DOHH2 (cell line): ENCODE data around the gene FOSL2.

ENCODE experiments used
- CTCF ChIP-seq: fragments of 200-600 bp; sonication (generic); IDR thresholded peaks from one replicate; pipeline ENCODE4 v1.5.1; 2014; ENCODE audit warnings: antibody characterized with exemption, mild to moderate bottlenecking, low read depth, low read length; ENCODE audit not compliant: poor library complexity, severe bottlenecking
- EZH2phosphoT487 ChIP-seq: fragments of 200-600 bp; sonication (generic); IDR thresholded peaks from 2 replicates; pipeline ENCODE4 v1.6.1; 2017; ENCODE audit warnings: borderline replicate concordance, mild to moderate bottlenecking, antibody characterized with exemption, low read length, moderate library complexity, mixed read lengths

- TF ChIP-seq CTCF (no peak), EZH2phosphoT487 (no peak)
Measured at GRCh38 chr2:28439763-28440162, 47.1 kb downstream of the FOSL2 start.
